Right renal cortex interstitium (tissue), 3 donors: ENCODE results near the gene CSTF3. TPM values are rescaled to one million over a fixed set of nuclear protein-coding genes. Genes with fewer than 3 reads are reported as not detected.
A peak's percentile ranks its signal among the peaks of the same experiment; 100 is the strongest.
"Not testable (repeated sequence)": the region's sequence is repeated elsewhere in the genome, so short reads cannot be mapped to it uniquely, and the experiment has no call there.

ENCODE experiments used
- DNase-seq, 3 donors: peaks; one replicate each; pipeline ENCODE4 v3.0.0-alpha.2; 2013; ENCODE audit warnings: low read depth in 3 of 3, low spot score in 2 of 3
- polyA plus RNA-seq, 3 donors: library from polyadenylated mRNA; unstranded; fragments of 120-200 nt; gene quantifications; one replicate each; pipeline ENCODE4 v1.2.1, GENCODE V29; 2013; ENCODE audit not compliant: insufficient read length in 3 of 3

CSTF3 gene
- polyA plus RNA-seq, 3 donors = 53.9 to 63.9 (median 62.1) TPM

GRCh38 chr11:33094157-33094556 is 67.1 kb downstream of the CSTF3 start:
- DNase-seq = no peak

GRCh38 chr11:33089776-33090175 is 71.5 kb downstream of the CSTF3 start:
- no peak for DNase-seq

DNA sequence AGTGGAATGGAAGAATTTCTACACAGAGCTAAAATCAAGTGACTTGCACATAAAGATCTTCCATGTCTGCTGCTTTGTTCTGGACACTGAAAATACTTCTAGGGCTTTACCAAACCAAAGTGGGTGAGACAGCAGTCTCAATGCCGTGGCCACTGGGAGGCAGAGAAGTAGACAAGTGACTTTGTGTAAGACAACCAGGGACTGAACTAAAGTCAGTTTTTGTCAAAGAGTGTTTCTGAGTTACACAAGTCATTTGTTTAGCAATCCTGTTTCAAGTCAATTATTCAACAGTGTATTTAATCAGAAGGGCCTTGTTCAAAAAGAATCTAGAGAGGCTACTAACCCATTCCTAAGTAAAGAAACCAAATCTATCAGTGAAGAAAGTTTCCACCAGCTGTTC is 75.3 kb downstream of the CSTF3 start:
- no peak for DNase-seq

DNA sequence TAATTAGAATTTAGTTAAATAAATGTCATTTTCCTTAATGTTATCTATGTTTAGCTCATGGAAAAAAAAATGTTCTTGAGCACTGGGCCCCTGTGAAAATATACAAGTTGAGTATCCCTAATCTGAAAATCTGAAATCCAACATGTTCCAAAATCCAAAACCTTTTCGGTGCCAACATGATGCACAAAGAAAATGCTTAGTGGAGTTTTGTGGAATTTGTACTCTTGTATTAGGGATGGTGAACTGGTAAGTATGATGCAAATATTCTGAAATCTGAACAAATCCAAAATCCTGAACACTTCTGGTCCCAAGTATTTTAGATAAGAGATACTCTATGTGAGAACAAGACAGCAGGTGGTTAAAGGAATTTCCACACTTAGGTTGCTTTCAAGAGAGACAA is 77.4 kb downstream of the CSTF3 start:
- DNase-seq = no peak

DNA sequence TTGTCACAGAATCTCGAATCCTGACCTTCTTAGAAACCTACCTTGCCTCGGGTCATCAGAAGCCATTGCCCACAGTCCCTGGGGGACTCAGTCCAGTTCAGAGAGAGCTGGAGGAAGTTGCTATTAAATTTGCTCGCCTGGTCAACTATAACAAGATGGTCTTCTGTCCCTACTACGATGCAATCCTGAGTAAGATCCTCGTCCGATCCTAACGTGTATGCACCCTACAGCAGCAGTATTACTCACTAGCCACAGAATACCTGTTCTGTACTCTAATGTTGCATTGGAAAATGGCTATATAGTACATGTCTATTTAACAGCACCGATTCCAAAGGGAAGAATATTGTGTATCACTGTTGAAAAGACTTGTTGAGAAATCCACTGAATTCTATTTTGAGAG is 88.8 kb downstream of the CSTF3 start:
- no peak for DNase-seq

DNA sequence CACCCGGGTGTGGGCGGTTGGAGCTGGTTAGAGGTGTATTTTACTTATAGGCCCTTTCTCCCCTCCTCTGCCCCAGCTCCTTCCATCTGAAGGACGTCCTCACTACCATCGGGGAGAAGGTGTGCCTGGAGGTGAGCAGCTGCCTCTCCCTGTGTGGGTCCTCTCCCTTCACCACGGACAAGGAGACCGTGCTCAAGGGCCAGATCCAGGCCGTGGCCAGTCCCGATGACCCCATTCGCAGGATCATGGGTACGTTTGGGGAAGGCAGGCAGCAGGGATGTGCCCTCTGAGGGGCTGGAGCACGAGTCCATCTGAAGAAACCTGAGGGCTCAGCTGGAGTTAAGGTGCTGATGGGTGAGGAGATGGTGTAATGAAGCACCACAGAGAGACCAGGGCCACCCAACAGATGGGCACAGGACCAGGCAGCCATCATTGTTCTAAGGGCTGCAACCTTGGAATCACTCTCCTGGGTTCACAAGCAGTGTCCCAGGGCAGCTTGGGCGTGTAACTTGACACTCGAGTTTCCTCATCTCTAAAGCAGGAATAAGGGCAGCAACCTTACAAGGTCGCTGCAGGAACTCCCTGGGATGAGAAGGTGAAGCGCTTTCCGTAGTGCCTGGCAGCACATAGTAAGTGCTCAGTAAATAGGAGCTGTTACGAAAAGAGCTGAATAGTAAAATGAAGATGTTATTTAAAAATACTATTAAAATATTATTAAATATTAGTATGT is 92.5 kb downstream of the CSTF3 start:
- DNase-seq = no peak

- no peak for DNase-seq
These were observed 94.0 kb downstream of the CSTF3 start for GRCh38 chr11:33067294-33067693.

GRCh38 chr11:33065445-33066178 is 95.7 kb downstream of the CSTF3 start:
- DNase-seq = peak; percentile 16 to 35 (median 19)

- DNase-seq = no peak
These were observed 96.4 kb downstream of the CSTF3 start for GRCh38 chr11:33064866-33065265.

GRCh38 chr11:33064033-33064825 is 97.1 kb downstream of the CSTF3 start:
- DNase-seq = no peak

DNA sequence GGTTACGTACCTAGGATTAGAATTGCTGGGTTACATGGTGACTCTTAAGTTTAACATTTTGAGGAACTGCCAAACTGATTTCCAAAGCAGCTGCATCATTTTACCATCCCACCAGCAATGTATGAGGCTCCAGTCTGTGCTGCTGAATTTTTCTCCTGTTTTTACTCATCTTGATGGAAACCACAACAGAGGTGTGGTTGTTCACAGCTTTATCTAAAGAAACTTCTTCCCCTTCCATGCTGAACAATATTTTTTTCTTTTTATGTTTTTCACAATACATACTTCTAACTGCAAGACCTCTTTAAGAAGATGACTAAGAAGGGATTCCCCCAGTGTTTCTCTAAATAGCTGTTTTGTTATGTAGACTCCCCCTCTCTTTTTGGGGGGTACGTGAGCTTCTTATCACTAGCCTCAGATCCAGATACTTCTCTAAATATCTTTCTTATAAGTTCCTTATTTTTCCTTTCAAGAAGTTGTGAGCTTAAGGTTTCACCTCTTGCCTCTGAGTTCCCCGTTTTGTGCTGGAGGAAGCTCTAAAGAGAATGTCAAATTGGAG is 97.9 kb downstream of the CSTF3 start:
- no peak for DNase-seq

- no peak for DNase-seq
These were observed 99.1 kb downstream of the CSTF3 start for GRCh38 chr11:33062137-33062536.

GRCh38 chr11:33060271-33060670 is 101.0 kb downstream of the CSTF3 start:
- no peak for DNase-seq

DNA sequence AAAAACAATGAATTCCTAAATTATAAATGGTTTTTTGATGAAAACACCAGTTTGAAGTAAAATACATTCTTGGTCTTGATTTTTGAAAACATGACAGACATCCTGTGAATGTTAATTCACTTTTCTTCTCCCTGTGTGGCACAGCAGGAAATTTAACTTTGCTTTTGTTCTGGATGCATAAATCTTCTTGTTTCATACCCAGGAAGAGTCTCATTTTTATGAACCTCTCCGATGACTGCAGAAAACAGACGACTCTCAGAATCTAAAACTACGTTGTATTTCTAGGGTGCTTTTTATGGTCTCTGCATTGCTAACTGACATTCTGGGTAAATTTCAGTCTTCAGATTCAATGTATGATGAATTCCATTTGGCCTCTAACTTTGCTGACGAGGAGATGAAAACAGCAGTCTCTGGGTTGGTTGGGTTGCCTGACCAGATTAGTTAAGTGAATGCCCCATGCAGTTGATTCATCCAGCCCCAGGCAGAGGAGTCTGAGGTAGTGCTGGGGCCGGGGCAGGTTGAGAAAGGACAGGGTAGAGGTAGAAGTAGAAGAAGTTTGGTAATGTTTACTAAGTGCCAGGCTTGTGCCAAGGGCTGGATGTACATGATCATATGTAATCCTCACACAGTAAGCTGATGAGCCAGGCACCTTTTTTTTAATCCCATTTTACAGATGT is 101.8 kb downstream of the CSTF3 start:
- DNase-seq = no peak

DNA sequence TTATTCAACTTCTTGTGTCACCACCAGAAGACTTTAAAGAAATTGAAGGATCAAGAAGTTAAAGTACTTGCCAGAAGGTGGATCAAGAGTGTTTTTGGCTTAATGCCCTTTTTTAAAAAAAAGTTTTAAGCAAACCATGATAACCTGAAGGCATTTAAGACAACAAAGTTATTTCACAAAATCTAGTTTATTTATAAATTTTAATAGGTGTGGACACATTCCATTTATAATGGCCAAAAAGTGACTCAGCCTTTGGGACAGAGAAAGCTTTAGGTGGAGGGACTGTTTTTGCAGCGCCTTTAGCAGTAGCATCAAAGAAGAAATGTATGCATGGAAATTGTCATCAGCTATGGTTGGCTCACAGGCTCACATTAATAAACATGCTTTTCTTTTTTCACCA is 104.0 kb downstream of the CSTF3 start:
- no peak for DNase-seq

DNA sequence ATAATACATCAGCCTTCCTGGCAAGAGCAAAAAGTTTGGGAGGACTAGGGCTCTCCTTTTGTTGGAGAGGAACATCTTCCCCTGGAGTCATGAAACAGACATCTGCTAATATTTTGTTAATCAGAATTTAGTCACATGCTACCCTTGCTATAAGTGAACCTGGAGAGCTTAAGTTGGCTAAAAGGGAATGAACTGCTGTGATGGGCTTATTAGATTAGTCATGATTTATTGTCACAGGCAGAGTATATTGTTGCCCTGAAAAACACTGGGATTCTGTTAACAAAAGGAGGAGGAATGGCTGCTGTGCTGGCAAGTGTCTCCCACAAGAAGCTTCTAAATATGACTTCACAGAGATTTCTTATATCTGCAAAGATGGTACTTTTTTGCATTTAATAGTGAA is 105.9 kb downstream of the CSTF3 start:
- no peak for DNase-seq

DNA sequence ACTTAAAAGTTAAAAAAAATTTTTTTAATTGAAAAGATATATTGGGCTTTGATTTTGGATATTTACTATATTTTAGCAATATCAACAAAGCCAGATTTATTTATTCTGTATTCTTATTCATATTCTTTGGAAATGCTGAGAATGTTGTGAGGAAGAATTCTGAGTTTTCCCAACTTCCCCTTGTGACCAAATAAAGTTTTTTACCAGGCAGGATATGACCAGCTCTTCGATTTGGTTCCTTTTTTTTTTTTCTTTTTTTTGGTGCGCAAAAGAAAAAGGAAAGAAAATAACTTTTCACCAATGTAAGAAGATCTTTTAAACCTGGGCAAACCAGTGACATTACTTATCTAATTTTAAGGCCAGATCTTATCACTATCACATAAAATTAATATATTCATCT is 109.0 kb downstream of the CSTF3 start:
- no peak for DNase-seq

DNA sequence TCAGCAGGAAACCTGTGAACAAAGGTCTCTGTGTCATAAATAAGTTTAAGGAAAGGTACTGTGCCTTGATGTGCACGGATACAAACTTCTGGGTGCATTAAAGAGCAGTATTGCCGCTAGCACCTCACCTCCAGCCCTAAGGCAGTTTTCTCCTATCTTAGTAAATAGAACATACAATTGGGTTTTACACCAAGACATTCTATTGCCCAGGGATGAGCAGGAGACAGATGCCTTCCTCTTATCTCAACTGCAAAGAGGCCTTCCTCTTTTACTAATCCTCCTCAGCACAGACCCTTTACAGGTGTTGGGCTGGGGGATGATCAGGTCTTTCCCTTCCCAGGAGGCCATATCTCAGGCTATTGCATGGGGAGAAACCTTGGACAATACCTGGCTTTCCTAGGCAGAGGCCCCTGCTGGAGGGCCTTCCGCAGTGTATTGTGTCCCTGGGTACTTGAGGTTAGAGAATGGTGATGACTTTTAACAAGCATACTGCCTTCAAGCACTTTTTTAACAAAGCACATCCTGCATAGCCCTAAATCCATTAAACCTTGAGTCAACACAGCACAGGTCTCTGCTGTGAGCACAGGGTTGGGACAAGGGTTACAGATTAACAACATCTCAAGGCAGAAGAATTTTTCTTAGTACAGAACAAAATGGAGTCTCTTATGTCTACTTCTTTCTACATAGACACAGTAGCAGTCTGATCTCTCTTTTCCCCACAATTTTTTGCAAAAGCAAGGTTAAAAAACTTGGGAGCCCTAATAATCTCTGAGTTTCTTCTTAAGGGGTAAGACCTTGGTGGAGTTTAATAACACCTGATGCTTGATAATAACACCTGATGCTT is 111.5 kb downstream of the CSTF3 start:
- not testable (repeated sequence) for DNase-seq

DNA sequence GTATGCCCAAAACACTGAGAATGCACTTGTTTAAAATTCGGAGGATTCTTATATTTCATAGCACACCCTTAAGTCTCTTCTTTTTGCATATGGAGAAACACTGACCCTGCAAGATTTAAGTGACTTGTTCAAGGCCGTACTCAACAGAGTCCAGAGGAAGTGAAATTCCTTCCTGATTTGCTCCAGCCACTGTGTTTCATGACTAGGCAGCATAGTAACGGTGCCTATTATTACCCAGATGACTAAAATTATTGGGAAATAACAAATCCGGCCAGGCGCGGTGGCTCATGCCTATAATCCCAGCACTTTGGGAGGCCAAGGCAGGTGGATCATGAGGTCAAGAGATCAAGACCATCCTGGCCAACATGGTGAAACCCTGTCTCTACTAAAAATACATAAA is 112.6 kb downstream of the CSTF3 start:
- not testable (repeated sequence) for DNase-seq
